Keratinocyte (primary cell): ENCODE measurements around the gene SPTLC2. TPM values are rescaled to one million over a fixed set of nuclear protein-coding genes. Genes with fewer than 3 reads are reported as not detected.
"Not testable (repeated sequence)": the region's sequence is repeated elsewhere in the genome, so short reads cannot be mapped to it uniquely, and the experiment has no call there.

Experiments
- DNase-seq: peaks from one replicate; pipeline ENCODE4 v3.0.0-alpha.2; 2011; ENCODE audit warnings: low read depth, missing footprints, low spot score
- FAIRE-seq: peaks from 2 replicates; lab custom pipeline; 2011; peaks lifted over from hg19 to GRCh38; lab: Jason Lieb, UNC
- H2AFZ ChIP-seq: 2 replicates; pipeline ENCODE4 v1.6.0; 2012; ENCODE audit warnings: low read length, control low read depth, inconsistent platforms; ENCODE audit not compliant: control insufficient read depth
- H3K27ac ChIP-seq: 2 replicates; pipeline ENCODE4 v1.5.1; 2011; ENCODE audit warnings: low read length; ENCODE audit not compliant: control insufficient read depth, insufficient read depth
- H3K27me3 ChIP-seq: 3 replicates; pipeline ENCODE4 v1.6.0; 2011; ENCODE audit warnings: low read length; ENCODE audit not compliant: control insufficient read depth, insufficient read depth; ENCODE audit errors: extremely low read depth
- H3K36me3 ChIP-seq, 2 experiments: 2 replicates in 1 of 2; 3 replicates in 1 of 2; pipeline ENCODE4 v1.5.1; 2011; ENCODE audit warnings: low read length in 2 of 2, mild to moderate bottlenecking in 1 of 2; ENCODE audit not compliant: control insufficient read depth in 2 of 2, insufficient read depth in 2 of 2; ENCODE audit errors: extremely low read depth in 1 of 2
- H3K4me1 ChIP-seq: 3 replicates; pipeline ENCODE4 v1.5.1; 2011; ENCODE audit warnings: low read length; ENCODE audit not compliant: control insufficient read depth, insufficient read depth; ENCODE audit errors: extremely low read depth
- H3K4me2 ChIP-seq: 3 replicates; pipeline ENCODE4 v1.6.0; 2011; ENCODE audit warnings: low read depth, low read length; ENCODE audit not compliant: control insufficient read depth, insufficient read depth; ENCODE audit errors: extremely low read depth
- H3K4me3 ChIP-seq, 3 experiments: fragments of 200-600 bp in 1 of 3; sonication (generic) in 1 of 3; 2 replicates in 2 of 3; 3 replicates in 1 of 3; pipeline ENCODE4 v1.5.1; 2011 to 2016; ENCODE audit warnings: low read length in 3 of 3, mild to moderate bottlenecking in 3 of 3, control low read depth in 2 of 3, inconsistent platforms in 1 of 3, low read depth in 1 of 3, mixed read lengths in 1 of 3, mixed run types in 1 of 3, moderate library complexity in 1 of 3; ENCODE audit not compliant: control insufficient read depth in 2 of 3, insufficient read depth in 2 of 3; ENCODE audit errors: extremely low read depth in 1 of 3
- H3K79me2 ChIP-seq: 2 replicates; pipeline ENCODE4 v1.6.0; 2012; ENCODE audit warnings: low read length; ENCODE audit not compliant: control insufficient read depth, insufficient read depth
- H3K9ac ChIP-seq: 3 replicates; pipeline ENCODE4 v1.6.0; 2011; ENCODE audit warnings: low read length; ENCODE audit not compliant: control insufficient read depth, insufficient read depth; ENCODE audit errors: extremely low read depth
- H3K9me1 ChIP-seq: 3 replicates; pipeline ENCODE4 v1.6.0; 2011; ENCODE audit warnings: low read length; ENCODE audit not compliant: control insufficient read depth, insufficient read depth; ENCODE audit errors: extremely low read depth
- H3K9me3 ChIP-seq: 2 replicates; pipeline ENCODE4 v1.5.1; 2012; ENCODE audit warnings: low read depth, low read length; ENCODE audit not compliant: control insufficient read depth
- H4K20me1 ChIP-seq: 3 replicates; pipeline ENCODE4 v1.6.0; 2011; ENCODE audit warnings: low read length; ENCODE audit not compliant: control insufficient read depth, insufficient read depth; ENCODE audit errors: extremely low read depth
- EZH2 ChIP-seq: IDR thresholded peaks from one replicate; pipeline ENCODE4 v1.6.1; 2012; ENCODE audit warnings: inconsistent platforms, mild to moderate bottlenecking, low read length, moderate library complexity
- dilution Hi-C: fragments of 300-500 bp; cut with MboI; formaldehyde crosslinking; loops from one replicate; pipeline ENCODE4 v1.7.0; 2020; ENCODE audit warnings: low sequenced_read_pairs; ENCODE audit not compliant: extremely low pct_ligation_motif_present
- polyA plus RNA-seq, 5 experiments: library from polyadenylated mRNA; depleted of rRNA in 3 of 5; stranded (reverse) in 3 of 5; stranded (forward) in 1 of 5; unstranded in 1 of 5; fragments of >200 nt; gene quantifications; 1 replicate in 1 of 5; 2 replicates in 3 of 5; 3 replicates in 1 of 5; pipeline versions ENCODE4 v1.2.1 to v1.2.3, GENCODE V29; 2011 to 2012; ENCODE audit warnings: missing spikeins in 2 of 5, low read depth in 1 of 5, low replicate concordance in 1 of 5
- TF ChIP-seq, protein P1 (sequence below), 3 experiments: IDR thresholded peaks in 1 of 3; conservative IDR thresholded peaks in 1 of 3; optimal IDR thresholded peaks in 1 of 3; 2 replicates in 2 of 3; 3 replicates in 1 of 3; pipeline versions ENCODE3 to v1.5.1; 2011; ENCODE audit warnings: low read length in 3 of 3, mild to moderate bottlenecking in 3 of 3, moderate library complexity in 2 of 3, control low read depth in 1 of 3, inconsistent platforms in 1 of 3; ENCODE audit not compliant: insufficient read depth in 2 of 3; ENCODE audit errors: extremely low read depth in 1 of 3

The SPTLC2 gene
- polyA plus RNA-seq, 1 donor (not counting 4 experiments of a cell fraction or from before 2014, with no cell fraction given) = 46.8 TPM

DNA sequence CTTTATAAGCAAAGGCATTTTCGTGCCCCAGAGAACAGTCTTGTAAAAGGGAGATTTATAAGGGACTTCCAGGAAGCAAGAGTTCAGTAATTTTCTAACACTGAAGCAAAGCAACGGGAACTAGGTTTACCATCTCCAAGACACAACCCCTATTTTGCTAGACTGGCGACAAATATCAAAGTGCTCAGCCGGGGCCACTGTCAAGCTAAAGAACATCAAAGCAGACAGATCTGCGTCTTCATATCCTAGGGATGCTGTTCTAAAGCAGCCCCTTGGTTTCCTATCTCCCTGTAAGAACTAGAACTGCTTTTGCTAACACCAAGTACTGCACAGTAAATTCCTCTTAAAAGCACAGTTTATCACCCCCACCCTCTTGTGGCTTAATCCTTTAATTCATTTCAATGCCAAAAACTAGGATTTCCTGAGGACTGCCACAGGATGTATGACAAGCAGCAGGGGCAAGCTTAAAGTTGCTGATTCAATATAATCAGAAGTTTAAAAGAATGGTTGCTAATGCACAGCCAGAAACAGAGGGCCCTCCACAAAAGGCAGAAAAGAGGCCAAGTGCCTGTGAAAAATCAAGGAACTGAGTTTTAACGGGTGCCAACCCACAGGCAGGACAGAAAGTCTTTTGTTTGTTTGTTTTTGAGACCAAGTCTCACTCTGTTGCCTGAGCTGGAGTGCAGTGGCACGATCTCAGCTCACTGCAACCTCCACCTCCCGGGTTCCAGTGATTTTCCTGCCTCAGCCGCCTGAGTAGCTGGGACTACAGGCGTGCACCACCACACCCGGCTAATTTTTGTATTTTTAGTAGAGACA is 73.8 kb downstream of the SPTLC2 start:
- Histone ChIP-seq H3K9ac (no peak overlapping the region), H2AFZ (no peak overlapping the region), H3K4me2 (no peak overlapping the region), H4K20me1 (no peaks in the 10 kb centered on the region), H3K9me3 (no peaks in the 10 kb centered on the region), H3K27me3 (no peaks in the 10 kb centered on the region), H3K27ac (no peak overlapping the region), H3K36me3 (peaks cover 3 to 7% of the 10 kb centered on the region in 2 experiments), H3K79me2 (no peaks in the 10 kb centered on the region), H3K9me1 (no peaks in the 10 kb centered on the region), H3K4me1 (no peaks in the 10 kb centered on the region), H3K4me3 (no peak overlapping the region)
- no peak for FAIRE-seq
- DNase-seq = no peak
- dilution Hi-C loops = no loop called here
- TF ChIP-seq EZH2 = no peak
- TF ChIP-seq, protein P1, sequence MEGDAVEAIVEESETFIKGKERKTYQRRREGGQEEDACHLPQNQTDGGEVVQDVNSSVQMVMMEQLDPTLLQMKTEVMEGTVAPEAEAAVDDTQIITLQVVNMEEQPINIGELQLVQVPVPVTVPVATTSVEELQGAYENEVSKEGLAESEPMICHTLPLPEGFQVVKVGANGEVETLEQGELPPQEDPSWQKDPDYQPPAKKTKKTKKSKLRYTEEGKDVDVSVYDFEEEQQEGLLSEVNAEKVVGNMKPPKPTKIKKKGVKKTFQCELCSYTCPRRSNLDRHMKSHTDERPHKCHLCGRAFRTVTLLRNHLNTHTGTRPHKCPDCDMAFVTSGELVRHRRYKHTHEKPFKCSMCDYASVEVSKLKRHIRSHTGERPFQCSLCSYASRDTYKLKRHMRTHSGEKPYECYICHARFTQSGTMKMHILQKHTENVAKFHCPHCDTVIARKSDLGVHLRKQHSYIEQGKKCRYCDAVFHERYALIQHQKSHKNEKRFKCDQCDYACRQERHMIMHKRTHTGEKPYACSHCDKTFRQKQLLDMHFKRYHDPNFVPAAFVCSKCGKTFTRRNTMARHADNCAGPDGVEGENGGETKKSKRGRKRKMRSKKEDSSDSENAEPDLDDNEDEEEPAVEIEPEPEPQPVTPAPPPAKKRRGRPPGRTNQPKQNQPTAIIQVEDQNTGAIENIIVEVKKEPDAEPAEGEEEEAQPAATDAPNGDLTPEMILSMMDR (optimal IDR thresholded peaks at IDR 0.05 in 1 of 3, IDR thresholded peaks at IDR 0.05 in 1 of 3, conservative IDR thresholded peaks at IDR 0.05 in 1 of 3; ENCODE audit: extremely low read depth in 1 of 3, insufficient read depth in 2 of 3, low read length in 3 of 3) = no peak

DNA sequence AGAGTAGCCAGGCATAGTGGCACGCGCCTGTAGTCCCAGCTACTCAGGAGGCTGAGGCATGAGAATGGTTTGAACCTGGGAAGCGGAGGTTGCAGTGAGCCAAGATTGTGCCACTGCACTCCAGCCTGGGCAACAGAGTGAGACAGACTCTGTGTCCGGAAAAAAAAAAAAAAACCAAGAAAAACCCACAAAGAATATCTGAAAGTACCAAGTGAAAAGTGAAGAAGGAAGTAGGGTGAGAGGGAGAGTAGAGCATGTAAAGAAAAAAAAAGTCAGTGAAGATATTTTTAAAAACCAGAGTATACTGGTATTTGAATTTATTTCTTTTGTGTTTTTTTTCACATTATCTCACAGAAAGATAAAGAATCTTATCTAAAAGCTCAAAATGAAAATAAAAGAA is 74.5 kb downstream of the SPTLC2 start:
- no peak overlapping the region for H2AFZ ChIP-seq
- H3K79me2 ChIP-seq = no peaks in the 10 kb centered on the region
- no peak for FAIRE-seq
- H4K20me1 ChIP-seq = no peaks in the 10 kb centered on the region
- H3K36me3 ChIP-seq = peaks cover 3 to 7% of the 10 kb centered on the region in 2 experiments
- dilution Hi-C loops = no loop called here
- no peak for TF ChIP-seq EZH2
- TF ChIP-seq, protein P1 (optimal IDR thresholded peaks at IDR 0.05 in 1 of 3, IDR thresholded peaks at IDR 0.05 in 1 of 3, conservative IDR thresholded peaks at IDR 0.05 in 1 of 3; ENCODE audit: extremely low read depth in 1 of 3, insufficient read depth in 2 of 3, low read length in 3 of 3) = no peak
- no peak for DNase-seq
- no peaks in the 10 kb centered on the region for H3K27me3 ChIP-seq
- H3K9me1 ChIP-seq = no peaks in the 10 kb centered on the region
- H3K4me2 ChIP-seq = no peak overlapping the region
- H3K4me3 ChIP-seq = no peak overlapping the region
- H3K4me1 ChIP-seq = no peaks in the 10 kb centered on the region
- no peaks in the 10 kb centered on the region for H3K9me3 ChIP-seq
- no peak overlapping the region for H3K27ac ChIP-seq
- no peak overlapping the region for H3K9ac ChIP-seq

DNA sequence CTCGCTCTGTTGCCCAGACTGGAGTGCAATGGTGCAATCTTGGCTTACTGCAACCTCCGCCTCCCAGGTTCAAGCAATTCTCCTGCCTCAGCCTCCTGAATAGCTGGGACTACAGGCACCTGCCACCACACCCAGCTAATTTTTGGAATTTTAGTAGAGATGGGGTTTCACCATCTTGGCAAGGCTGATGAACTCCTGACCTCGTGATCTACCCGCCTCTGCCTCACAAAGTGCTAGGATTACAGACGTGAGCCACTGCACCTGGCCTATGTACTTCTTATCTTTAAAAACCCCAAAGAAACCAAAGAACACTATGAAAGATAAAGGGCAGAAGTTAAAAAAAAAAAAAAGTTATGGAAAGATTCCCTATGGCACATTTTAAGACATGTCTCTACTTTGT is 79.5 kb downstream of the SPTLC2 start:
- H3K36me3 ChIP-seq, FAIRE-seq, H3K27me3 ChIP-seq, H2AFZ ChIP-seq, H3K9ac ChIP-seq, DNase-seq, H3K9me3 ChIP-seq, H3K27ac ChIP-seq, H3K4me3 ChIP-seq, H4K20me1 ChIP-seq, H3K4me2 ChIP-seq, H3K79me2 ChIP-seq, dilution Hi-C loops, H3K4me1 ChIP-seq, H3K9me1 ChIP-seq: not testable (repeated sequence)
